Osteoblast (primary cell): ENCODE results near the gene SLC35F2. TPM values are rescaled to one million over a fixed set of nuclear protein-coding genes. Genes with fewer than 3 reads are reported as not detected.

Source experiments
- DNase-seq: peaks from one replicate; pipeline ENCODE4 v3.0.0; 2011; ENCODE audit warnings: low spot score, mixed read lengths; ENCODE audit not compliant: insufficient read length; ENCODE audit errors: missing footprints
- H2AFZ ChIP-seq: 2 replicates; pipeline ENCODE4 v1.6.0; 2011; ENCODE audit warnings: mild to moderate bottlenecking, low read length
- H3K27ac ChIP-seq: 2 replicates; pipeline ENCODE4 v1.5.1; 2011; ENCODE audit warnings: mild to moderate bottlenecking, low read depth, low read length, moderate library complexity
- H3K27me3 ChIP-seq: 2 replicates; pipeline ENCODE4 v1.6.0; 2012; ENCODE audit warnings: mild to moderate bottlenecking, control low read depth, inconsistent platforms, low read length, moderate library complexity; ENCODE audit not compliant: insufficient read depth
- H3K36me3 ChIP-seq: 2 replicates; pipeline ENCODE4 v1.5.1; 2011; ENCODE audit warnings: mild to moderate bottlenecking, low read length, control low read depth, moderate library complexity; ENCODE audit not compliant: insufficient read depth
- H3K4me1 ChIP-seq: 2 replicates; pipeline ENCODE4 v1.5.1; 2011; ENCODE audit warnings: mild to moderate bottlenecking, low read length, control low read depth, moderate library complexity; ENCODE audit not compliant: insufficient read depth
- H3K4me2 ChIP-seq: 2 replicates; pipeline ENCODE4 v1.6.0; 2011; ENCODE audit warnings: mild to moderate bottlenecking, low read length; ENCODE audit not compliant: insufficient read depth
- H3K4me3 ChIP-seq: fragments of 200-600 bp; sonication (generic); 3 replicates; pipeline ENCODE4 v1.5.1; 2012; ENCODE audit warnings: mild to moderate bottlenecking, low read length, inconsistent platforms; ENCODE audit not compliant: insufficient read depth
- H3K79me2 ChIP-seq: 2 replicates; pipeline ENCODE4 v1.6.0; 2012; ENCODE audit warnings: mild to moderate bottlenecking, low read length, control low read depth, inconsistent platforms; ENCODE audit not compliant: insufficient read depth
- H3K9me3 ChIP-seq: 2 replicates; pipeline ENCODE4 v1.5.1; 2011; ENCODE audit warnings: low read depth, low read length, control low read depth
- H4K20me1 ChIP-seq: 2 replicates; pipeline ENCODE4 v1.6.0; 2012; ENCODE audit warnings: mild to moderate bottlenecking, low read length, control low read depth; ENCODE audit not compliant: insufficient read depth
- total RNA-seq: library from RNA; depleted of rRNA; stranded (reverse); fragments of >200 nt; gene quantifications from 2 replicates; pipeline ENCODE4 v1.2.3, GENCODE V29; 2012
- TF ChIP-seq, protein P1 (sequence below): IDR thresholded peaks from 2 replicates; pipeline ENCODE4 v1.5.1; 2011; ENCODE audit warnings: mild to moderate bottlenecking, low read depth, low read length, moderate library complexity; ENCODE audit errors: extremely low read depth

SLC35F2 gene, protein sequence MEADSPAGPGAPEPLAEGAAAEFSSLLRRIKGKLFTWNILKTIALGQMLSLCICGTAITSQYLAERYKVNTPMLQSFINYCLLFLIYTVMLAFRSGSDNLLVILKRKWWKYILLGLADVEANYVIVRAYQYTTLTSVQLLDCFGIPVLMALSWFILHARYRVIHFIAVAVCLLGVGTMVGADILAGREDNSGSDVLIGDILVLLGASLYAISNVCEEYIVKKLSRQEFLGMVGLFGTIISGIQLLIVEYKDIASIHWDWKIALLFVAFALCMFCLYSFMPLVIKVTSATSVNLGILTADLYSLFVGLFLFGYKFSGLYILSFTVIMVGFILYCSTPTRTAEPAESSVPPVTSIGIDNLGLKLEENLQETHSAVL
- total RNA-seq, result 5.4 and 6.2 TPM in 2 replicates

DNA sequence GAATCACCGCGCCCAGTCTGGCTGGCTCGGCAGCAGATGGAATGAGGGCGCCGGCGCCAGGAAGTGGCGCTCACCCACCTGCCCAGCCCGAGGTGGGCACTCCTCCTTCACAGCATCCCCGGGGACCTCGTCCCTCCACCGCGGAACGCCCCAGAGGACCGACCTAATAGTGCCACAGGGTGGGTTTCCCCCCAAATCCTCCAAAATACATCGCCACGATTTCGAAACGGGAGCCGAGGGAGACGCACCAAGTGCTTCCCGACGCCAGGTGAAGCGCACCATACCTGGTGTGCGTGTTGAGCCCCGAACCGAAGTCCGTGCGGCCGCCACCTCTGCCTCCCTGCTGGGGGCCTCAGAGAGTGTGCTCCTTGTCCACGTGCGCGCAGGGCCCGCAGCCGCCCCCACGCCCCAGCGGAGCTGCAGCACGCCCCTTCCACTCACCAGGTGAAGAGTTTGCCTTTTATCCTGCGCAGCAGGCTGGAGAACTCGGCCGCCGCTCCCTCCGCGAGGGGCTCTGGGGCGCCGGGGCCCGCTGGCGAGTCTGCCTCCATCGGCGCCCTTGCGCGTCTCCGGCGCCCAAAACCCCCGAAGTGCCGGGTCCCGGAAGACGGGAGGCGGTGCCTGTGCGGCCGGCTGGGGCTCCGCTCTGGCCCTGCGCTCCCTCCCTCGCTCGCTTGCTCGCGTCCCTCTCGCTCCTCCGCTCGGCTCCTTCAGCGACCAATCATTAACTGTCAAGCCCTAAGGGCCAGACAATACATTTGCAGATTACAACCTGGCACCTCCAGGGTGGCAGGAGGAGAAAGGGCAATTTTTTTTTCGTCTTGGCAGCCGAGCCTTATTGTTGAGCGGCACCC, at the start of gene SLC35F2:
TSS of gene SLC35F2 (minus strand) at position 571 of the 854 bp plus-strand sequence. CDS start at position 551, 20 bp downstream.
- peak within 1 kb of the TSS; percentile 45 for H3K27ac ChIP-seq

DNA sequence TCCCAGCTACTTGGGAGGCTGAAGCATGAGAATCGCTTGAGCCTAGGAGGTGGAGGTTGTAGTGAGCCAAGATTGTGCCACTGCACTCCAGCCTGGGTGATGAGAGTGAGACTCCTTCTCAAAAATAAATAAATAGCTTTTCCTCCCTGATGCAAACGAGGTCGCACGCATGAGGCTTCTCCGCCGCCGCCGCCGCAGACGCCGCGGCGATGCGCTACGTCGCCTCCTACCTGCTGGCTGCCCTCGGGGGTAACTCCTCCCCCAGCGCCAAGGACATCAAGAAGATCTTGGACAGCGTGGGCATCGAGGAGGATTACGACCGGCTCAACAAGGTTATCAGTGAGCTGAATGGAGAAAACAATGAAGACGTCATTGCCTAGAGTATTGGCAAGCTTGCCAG, 49.6 kb upstream of the SLC35F2 start:
- Histone ChIP-seq H3K27me3 (no peaks in the 10 kb centered on the region), H3K9me3 (no peaks in the 10 kb centered on the region), H3K4me3 (no peak overlapping the region), H3K79me2 (no peaks in the 10 kb centered on the region), H2AFZ (no peak overlapping the region), H3K27ac (no peak overlapping the region), H3K36me3 (no peaks in the 10 kb centered on the region), H4K20me1 (no peaks in the 10 kb centered on the region), H3K4me2 (no peak overlapping the region), H3K4me1 (no peaks in the 10 kb centered on the region)
- TF ChIP-seq, protein P1, sequence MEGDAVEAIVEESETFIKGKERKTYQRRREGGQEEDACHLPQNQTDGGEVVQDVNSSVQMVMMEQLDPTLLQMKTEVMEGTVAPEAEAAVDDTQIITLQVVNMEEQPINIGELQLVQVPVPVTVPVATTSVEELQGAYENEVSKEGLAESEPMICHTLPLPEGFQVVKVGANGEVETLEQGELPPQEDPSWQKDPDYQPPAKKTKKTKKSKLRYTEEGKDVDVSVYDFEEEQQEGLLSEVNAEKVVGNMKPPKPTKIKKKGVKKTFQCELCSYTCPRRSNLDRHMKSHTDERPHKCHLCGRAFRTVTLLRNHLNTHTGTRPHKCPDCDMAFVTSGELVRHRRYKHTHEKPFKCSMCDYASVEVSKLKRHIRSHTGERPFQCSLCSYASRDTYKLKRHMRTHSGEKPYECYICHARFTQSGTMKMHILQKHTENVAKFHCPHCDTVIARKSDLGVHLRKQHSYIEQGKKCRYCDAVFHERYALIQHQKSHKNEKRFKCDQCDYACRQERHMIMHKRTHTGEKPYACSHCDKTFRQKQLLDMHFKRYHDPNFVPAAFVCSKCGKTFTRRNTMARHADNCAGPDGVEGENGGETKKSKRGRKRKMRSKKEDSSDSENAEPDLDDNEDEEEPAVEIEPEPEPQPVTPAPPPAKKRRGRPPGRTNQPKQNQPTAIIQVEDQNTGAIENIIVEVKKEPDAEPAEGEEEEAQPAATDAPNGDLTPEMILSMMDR, result no peak
- DNase-seq, result no peak

More for the DNA sequence above, at the start of gene SLC35F2:
- TF ChIP-seq, protein P1, result no peak
- Histone ChIP-seq H2AFZ (peak within 1 kb of the TSS; percentile 96), H3K4me1 (peaks cover 9% of the 10 kb centered on the region), H3K79me2 (no peaks in the 10 kb centered on the region), H3K9me3 (no peaks in the 10 kb centered on the region), H3K27me3 (no peaks in the 10 kb centered on the region), H3K4me3 (peak within 1 kb of the TSS; percentile 89), H3K4me2 (peak within 1 kb of the TSS; percentile 98), H4K20me1 (no peaks in the 10 kb centered on the region), H3K36me3 (no peaks in the 10 kb centered on the region)
- peak; percentile 86 for DNase-seq

DNA sequence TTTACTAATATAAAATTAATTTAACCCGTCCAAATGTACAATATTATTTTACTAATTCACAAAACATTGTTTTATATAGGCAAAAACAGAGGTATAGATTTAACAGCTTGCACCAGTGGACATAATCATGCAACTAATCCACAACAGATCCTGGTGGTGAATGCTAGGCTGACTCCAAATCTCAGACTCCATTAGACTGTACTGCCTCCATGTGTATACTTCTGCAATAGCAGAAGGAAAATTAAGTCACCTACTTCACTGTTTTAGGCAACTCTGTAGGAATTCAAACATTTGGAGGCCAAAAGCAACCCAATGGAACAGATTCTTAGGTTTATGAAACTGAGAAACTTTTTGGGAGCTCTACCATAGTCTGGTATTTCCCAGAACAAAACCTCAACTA, 39.7 kb upstream of the SLC35F2 start:
- no peak overlapping the region for H2AFZ ChIP-seq
- no peaks in the 10 kb centered on the region for H3K4me1 ChIP-seq
- TF ChIP-seq, protein P1, result peak; percentile 71
- no peaks in the 10 kb centered on the region for H3K36me3 ChIP-seq
- no peaks in the 10 kb centered on the region for H3K27me3 ChIP-seq
- H3K4me2 ChIP-seq, result no peak overlapping the region
- no peak overlapping the region for H3K4me3 ChIP-seq
- DNase-seq, result peak; percentile 73
- no peaks in the 10 kb centered on the region for H3K9me3 ChIP-seq
- H3K79me2 ChIP-seq, result no peaks in the 10 kb centered on the region
- no peaks in the 10 kb centered on the region for H4K20me1 ChIP-seq
- H3K27ac ChIP-seq, result no peak overlapping the region
